ENCODE measurements around the gene UTP20.
"Not testable (repeated sequence)": the region's sequence is repeated elsewhere in the genome, so short reads cannot be mapped to it uniquely, and the experiment has no call there.

The UTP20 gene

DNA sequence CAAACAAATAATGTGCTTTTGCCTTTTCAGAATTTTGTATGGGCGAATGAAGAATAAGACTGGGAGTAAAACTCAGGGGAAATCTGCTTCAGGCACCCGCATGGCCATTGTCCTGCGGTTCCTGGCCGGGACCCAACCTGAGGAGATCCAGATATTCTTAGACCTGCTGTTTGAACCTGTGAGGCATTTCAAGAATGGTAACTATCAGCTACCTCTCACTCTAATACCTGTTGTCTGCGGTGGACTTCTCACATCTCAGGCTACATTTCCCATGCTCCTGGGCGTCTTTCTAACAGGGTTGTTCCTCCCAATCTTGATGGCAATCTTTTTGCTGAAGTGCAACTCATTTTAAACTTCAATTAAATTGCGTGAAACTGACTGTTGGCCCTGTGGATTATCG lies 47.1 kb downstream of the UTP20 start:
- no peak for DNase-seq (ENCODE audit: low read depth, low spot score)

DNA sequence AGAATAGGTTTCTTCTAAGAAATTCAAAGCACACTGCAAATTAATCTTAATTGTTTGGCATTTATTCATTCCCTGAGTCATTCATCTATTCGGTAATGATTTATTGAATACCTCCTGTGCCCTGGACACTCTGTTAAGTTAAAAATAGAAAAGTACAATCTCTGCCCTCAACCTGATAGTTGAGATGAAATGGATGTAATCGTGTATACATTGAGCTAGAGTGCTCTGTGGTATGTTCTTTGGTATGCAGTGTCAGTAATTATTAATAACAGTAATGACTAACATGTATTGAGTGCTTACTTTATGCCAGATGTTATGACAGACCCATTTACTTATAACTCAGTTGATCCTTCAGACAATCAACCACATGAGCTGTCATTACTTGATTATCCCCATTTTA lies 47.6 kb downstream of the UTP20 start:
- no peak for DNase-seq (ENCODE audit: low read depth, low spot score)

DNA sequence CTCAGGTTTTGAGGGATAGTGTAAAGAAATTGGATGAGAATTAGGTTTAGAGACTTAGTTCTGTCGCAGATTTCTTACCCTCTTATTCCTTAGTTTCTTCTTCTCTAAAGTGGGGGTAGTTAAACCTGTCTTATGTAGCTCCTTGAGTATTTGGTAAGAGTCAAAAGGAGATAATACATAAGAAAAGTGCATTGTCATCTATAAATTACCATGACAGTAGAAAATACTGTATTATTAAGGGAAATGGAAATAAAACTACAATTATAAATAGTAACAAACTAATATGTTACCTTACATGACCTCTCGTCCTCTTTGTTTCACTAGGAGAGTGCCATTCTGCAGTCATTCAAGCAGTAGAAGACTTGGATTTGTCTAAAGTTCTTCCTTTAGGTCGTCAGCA lies 49.0 kb downstream of the UTP20 start:
- no peak for DNase-seq (ENCODE audit: low read depth, low spot score)

DNA sequence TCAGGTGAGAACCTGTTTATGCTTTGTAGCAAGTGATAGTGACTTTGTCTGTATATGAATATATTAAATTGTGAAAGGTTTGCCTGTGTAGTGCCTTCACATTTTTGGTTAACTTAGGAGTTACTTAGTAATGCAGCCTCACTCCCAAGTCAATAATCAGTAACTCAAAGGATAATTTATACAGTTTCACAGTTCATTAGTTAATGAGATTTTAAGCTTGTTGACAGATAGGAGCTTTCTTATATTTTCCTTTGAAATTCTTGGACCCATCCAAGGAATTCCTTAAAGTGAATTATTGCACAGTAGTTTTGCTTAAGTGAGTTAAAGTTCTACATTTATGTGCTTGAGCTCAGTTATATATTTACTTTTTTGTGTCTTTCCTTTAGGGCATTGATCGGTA lies 50.7 kb downstream of the UTP20 start:
- DNase-seq (ENCODE audit: low read depth, low spot score): no peak

DNA sequence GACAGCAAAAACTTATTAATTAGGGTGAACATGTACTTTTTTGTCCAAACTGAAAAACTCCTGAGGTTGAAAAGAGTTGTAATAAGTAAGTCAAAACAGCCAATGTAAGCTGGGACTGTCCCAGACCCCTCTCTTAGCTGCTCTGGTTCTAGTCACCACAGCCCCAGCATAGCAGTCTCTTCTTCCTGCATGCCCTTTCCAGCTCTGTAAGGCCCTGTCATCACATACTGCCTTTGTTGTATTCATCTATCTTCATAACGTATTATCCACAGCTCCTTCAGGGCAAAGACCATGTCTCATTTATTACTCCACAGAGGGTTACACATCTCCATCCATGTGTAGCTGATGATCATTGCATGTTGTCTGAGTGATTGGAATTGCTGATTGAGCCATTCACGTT lies 56.5 kb downstream of the UTP20 start:
- DNase-seq (ENCODE audit: low read depth, low spot score): no peak

DNA sequence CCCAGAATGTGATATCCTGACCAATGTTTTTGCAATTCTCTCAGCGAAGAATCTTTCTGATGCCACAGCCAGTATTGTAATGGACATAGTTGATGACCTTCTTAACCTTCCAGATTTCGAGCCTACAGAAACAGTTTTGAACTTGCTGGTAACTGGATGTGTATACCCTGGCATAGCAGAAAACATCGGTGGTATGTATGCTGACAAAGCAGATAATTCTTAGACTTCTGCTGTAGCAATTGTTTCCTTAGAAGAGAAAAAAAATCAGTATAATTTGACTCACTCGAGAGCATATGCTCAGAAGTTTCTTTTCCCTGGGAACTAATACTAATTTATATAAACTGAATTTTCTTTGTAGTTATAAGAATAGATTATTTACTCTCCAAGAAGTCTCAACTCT lies 58.2 kb downstream of the UTP20 start:
- no peak for DNase-seq (ENCODE audit: low read depth, low spot score)

DNA sequence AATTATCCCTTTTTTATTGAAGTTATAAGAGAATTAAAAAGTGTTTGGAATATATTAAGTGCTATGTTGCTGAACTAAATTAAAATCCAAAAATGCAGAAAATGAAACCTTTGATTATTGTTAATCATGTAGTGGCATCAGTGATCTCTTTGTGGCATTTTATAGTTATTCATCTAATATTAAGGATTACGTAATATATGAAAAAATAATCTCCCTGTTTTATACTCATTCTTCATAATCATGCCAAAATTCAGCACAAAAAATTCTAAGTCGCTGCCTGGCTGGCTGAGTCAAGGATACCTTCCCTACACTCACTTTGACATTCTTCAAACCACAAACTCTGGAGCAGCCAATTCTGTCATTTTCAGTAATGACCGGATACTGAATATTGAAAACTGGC lies 64.0 kb downstream of the UTP20 start:
- peak; percentile 8 for DNase-seq (ENCODE audit: low read depth, low spot score)

DNA sequence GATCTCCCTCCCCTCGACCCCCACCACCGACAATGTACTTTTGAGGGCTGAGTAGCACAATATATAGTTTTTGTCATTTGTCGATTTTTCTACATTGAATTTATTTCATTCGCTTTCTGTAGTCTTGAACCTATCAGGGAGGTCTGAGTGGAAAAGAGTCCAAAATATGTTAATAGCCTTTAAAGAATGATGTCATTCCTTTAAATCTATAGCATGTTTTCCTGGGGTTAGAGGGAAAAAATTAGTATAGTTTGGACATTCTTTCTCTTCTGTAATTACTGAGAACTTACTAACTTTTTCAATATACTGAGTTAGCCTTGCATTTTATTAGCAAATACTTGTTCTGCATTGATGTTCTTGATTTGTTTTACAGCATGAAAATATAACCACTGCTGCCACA lies 71.8 kb downstream of the UTP20 start:
- no peak for DNase-seq (ENCODE audit: low read depth, low spot score)

DNA sequence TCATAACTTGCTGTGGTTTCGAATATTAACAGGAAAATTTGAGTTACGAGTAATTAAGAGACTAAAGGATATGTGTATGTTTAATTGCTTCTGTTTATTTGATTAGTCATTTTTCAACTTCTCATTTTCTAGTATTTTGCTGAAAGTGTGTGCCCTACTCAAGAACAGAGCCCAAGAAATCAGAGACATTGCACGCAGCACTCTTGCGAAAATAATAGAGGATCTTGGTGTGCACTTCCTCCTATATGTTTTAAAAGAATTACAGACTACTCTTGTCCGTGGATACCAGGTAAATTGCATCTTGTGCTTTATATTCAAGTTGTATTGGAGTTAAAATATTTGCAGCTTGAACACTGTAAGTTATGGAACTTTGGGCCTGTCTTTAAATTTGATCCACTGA lies 76.9 kb downstream of the UTP20 start:
- DNase-seq (ENCODE audit: low read depth, low spot score): no peak

DNA sequence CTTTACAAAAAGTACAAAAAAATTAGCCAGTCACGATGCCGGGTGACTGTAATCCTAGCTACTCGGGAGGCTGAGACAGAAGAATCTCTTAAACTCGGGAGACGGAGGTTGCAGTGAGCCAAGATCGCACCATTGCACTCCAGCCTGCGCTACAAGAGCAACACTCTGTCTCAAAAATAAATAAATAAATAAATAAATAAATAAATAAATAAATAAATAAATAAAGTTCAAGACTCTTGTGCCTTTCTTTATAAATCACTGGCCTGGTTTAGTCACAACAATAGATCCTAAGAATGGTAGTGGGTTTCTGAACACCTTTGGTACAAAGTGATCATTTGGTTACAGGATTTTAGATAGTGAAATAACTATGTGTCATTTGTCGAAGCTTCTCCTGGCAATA lies 81.5 kb downstream of the UTP20 start:
- DNase-seq (ENCODE audit: low read depth, low spot score): no peak

DNA sequence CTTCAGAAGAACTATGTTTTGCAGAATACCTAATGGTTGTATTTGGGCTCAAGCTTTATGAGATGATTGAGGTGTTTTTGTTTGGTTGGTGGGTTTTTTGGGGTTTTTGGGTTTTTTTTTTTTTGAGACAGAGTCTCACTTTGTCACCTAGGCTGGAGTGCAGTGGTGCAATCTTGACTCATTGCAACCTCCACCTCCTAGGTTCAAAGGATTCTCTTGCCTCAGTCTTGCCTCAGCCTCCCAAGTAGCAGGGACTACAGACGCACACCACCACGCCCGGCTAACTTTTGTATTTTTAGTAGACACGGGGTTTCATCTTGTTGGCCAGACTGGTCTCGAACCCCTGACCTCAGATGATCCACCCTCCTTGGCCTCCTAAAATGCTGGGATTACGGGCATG lies 88.1 kb downstream of the UTP20 start:
- no peak for DNase-seq (ENCODE audit: low read depth, low spot score)

DNA sequence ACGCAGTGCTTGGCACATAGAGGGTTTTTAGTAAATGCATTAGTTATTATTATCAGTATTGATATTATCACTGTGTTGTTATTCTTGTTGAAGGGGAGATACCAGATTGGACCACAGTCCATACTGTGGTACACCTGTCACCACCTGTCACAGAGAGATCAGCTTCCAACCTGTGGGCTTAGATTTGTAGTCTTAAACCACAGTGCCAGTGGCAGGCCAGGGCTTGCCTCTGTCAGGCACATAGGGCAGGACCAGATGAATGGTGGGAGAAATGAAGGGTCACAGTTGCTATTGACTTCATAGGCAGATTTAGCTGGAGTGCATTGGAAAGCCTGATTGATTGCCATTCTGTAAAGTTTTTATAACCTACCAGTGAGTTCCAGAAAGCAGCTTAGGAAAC lies 92.5 kb downstream of the UTP20 start:
- no peak for DNase-seq (ENCODE audit: low read depth, low spot score)

DNA sequence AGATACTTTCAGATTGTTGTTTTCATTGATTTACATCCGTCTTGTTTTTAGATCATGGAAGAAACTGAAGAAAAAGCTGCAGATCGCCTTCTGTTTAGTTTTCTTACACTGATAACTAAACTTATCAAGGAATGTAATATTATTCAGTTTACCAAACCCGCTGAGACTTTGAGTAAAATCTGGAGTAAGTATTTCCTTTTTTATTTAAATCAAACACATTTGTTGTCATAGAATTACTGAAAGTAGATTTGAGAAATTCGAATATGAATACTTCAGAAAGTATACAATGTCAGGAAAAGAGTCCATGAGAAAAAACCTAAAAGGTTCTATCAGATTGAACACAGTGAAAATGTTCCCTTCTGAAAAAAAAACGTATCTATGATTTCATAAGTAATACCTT lies 95.7 kb downstream of the UTP20 start:
- no peak for DNase-seq (ENCODE audit: low read depth, low spot score)

DNA sequence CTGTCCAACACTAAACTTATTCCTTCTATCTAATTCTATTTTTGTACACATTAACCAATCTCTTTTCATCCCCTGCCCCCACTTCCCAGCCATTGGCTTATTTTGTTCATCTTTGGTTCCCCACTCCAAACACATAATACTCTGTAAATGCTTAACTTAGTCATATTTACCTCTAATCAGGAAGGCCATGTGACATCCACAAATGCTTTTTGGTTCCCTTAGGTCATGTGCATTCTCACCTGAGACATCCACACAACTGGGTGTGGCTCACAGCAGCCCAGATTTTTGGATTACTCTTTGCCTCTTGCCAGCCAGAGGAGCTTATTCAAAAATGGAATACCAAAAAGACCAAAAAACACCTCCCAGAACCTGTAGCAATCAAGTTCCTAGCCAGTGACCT lies 99.2 kb downstream of the UTP20 start:
- DNase-seq (ENCODE audit: low read depth, low spot score): no peak

DNA sequence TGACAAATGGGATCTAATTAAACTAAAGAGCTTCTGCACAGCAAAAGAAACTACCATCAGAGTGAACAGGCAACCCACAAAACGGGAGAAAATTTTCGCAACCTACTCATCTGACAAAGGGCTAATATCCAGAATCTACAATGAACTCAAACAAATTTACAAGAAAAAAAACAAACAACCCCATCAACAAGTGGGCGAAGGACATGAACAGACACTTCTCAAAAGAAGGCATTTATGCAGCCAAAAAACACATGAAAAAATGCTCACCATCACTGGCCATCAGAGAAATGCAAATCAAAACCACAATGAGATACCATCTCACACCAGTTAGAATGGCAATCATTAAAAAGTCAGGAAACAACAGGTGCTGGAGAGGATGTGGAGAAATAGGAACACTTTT lies 111.3 kb downstream of the UTP20 start:
- not testable (repeated sequence) for DNase-seq (ENCODE audit: low read depth, low spot score)

DNA sequence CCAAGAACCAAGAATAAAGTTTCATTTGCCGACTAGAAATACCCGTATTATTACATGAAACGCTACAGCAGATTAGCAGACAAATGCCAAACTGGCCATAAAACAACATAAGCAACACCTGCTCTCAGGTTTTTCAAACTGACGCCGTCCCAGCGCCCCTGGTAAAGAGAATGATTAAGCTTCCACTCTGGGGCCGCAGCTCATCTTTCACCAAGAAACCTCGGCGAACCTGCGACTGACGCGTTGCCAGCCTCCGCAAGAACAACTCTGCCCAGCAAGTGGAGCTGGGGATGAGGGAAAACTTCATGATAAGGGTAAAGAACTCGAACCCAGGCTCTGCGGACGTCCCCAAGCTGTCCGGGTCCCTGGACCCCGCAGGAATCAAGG lies 127.1 kb downstream of the UTP20 start:
- DNase-seq (ENCODE audit: low read depth, low spot score): no peak

DNA sequence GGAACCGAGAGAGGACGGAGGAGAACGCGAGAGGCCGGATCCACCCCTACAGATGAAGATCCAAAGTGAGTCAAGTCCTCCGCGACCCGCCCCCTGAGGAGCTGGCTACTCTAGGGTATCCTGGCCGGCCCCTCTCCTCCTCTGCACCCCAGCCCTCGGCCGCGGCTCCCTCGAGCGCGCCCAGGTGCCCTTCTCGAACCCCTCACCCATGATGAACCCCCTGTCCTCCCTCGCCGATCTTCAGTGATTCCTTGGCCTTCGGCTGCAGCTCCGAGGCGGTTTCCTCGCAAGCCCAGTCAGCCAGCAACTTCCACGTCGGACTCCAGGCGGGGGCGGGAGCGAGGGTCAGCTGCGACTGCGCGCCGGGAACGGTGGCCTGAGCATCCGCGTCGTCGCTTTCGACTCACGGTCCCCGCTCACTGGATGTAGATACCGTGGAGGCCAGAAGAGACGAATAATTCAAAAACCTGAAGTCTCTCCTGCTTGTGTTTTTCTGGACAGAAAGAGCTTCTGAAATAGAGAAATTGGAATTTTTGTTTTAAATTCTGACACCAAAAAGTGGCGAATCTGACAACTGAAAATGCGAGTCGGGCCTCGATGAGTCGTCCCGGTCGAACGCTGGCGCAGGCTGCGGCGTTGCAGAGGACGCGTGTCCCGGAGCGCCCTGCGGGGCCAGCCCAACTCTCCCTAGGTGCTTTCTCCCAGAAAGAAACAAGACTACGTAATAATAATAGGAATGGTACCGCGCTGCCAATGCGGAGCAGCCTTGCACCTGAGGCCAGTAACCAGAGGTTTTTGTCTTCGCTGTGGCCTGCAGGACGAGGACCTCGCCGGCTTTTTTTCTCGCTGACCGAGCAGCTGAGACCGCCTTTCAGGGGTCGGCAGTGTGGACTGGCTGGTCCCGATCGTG lies 127.8 kb downstream of the UTP20 start, which contains the start of gene ARL1:
Gene ARL1, minus strand, starts transcription at position 337 of the 910 bp plus-strand sequence. Its CDS starts 127 bp downstream, at position 210.
- peak; percentile 94 for DNase-seq (ENCODE audit: low read depth, low spot score)

DNA sequence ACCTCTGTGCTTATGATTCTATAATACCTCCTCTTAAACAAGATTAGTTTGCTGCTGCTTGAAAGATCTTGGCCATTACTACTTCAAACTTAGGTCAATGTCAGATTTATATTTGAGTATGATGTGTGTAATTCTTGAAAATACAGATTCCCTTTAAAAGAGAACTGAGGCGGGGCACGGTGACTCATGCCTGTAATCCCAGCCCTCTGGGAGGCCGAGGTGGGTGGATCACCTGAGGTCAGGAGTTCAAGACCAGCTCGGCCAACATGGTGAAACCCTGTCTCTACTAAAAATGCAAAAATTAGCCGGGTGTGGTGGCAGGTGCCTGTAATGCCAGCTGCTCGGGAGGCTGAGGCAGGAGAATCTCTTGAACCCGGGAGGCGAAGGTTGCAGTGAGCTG lies 130.3 kb downstream of the UTP20 start:
- DNase-seq (ENCODE audit: low read depth, low spot score): not testable (repeated sequence)

DNA sequence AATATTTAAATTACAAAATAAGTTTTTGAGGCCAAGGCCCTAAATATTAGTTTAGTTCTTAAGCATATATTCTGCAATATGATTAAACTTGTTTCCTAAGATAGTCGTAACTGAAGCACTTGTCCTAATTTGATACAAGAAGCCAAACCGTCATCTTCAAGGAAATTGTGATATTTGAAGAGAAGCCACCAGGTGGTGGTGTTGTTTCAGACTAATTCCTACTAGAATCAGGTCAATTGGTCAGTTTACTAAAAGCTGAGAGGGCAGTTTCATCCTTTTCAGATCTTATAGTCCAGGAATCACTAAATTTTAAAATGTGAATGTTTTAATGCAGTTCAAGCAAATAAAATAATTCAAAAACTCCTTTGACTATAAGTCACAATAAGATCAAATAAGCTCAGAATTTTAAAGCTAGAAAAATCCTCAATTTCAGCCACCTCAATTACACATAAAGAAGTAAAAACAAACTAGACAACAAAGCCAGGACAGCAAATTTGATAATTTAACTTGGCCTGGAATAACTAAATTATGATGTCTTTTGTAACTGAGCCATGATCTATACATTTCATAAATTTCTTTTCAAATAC lies 134.7 kb downstream of the UTP20 start:
- peak; percentile 69 for DNase-seq (ENCODE audit: low read depth, low spot score)

DNA sequence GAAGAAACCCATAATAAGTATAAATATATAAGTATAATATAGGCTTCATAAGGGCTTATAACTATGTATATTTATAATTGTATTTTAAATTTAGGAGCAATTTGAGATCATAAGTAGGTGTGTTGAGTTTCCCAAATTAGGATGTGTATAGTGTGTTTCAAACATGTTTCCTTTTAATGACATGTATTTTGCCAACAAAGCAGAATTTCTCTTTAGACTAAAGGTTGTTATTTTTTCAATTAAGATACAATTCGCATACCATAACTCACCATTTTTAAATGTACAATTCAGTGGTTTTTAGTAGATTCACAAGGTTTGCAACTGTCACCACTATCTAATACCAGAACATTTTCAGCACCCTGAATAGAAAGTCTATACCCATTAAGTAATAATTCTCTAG lies 135.3 kb downstream of the UTP20 start:
- DNase-seq (ENCODE audit: low read depth, low spot score): no peak

DNA sequence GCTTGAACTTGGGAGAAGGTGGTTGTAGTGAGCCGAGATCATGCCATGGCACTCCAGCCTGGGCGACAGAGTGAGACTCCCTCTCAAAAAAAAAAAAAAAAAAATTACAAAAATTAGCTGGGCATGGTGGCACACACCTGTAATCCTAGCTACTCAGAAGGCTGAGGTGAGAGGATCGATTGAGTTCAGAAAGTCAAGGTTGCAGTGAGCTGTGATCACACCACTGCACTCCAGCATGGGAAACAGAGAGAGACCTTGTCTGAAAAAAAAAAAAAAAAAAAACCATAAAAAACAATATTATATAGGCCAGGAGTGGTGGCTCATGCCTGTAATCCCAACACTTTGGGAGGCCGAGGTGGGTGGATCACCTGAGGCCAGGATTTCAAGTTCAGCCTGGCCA lies 142.2 kb downstream of the UTP20 start:
- not testable (repeated sequence) for DNase-seq (ENCODE audit: low read depth, low spot score)

DNA sequence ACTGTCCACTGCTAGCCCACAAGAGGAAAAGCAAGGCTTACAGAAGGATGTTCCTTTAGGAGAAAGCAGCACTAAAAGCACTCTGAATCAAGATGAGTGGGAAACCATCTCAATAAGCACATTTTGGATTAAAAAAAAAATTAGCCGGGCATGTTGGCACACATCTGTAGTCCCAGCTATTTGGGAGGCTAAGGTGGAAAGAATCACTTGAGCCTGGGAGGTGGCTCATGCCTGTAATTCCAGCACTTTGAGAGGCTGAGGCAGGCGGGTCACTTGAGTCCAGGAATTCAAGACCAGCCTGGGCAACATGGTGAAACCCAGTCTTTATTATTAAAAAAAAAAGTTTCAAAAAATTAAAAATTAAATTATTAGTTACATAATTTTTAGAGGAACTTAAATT lies 144.7 kb downstream of the UTP20 start:
- DNase-seq (ENCODE audit: low read depth, low spot score): no peak

DNA sequence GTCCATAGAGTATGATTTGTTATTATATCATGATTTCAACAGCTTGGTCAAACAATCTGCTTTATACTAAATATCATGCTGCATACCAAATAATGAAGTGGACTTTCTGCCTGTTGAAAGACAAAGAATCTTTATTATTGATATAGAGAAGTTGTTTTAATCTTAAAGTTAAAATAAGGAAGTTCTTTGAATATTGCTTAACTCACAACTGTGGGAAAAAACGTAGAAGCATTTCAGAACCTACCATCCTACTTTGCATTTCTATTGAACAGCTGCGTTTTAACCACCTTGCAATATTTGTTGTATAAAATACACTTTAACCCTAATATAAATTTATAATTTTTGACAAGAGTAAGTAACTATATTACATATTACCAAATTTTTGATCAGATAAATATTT lies 150.6 kb downstream of the UTP20 start:
- DNase-seq (ENCODE audit: low read depth, low spot score): no peak

Measured in astrocyte of the hippocampus (primary cell).